GM18858 (cell line): ENCODE results near the gene SLC26A3.

Source experiments
- ATAC-seq: cut with Tn5 transposase; IDR thresholded peaks from one replicate; pipeline ENCODE4 v1.9.1; 2021; ENCODE audit not compliant: unreplicated experiment

Gene SLC26A3

GRCh38 chr7:107751113-107751512, 51.9 kb downstream of the SLC26A3 start:
- no peak for ATAC-seq

GRCh38 chr7:107746006-107746405, 57.0 kb downstream of the SLC26A3 start:
- no peak for ATAC-seq

DNA sequence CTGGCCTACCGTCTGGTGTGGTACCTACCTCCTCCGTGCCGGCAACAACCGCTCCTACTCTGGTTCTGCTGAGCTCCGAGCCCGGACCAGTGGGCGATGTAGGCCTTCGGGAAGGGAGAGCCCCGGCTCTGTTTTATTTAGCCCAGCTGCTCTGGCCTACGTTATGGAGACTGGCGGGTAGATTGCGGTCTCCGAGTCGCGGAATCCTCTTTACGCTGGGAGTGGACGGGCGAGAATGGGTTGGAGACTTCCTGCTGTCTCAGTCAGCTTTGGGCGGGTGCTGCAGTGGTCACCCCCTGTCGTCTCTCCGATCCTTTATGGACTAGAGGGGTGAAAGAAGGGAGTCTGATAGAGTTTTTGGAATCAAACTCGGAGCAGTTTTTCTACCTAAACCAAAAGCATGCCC, 58.7 kb downstream of the SLC26A3 start:
- ATAC-seq = peak; percentile 19

GRCh38 chr7:107743567-107744344, 59.3 kb downstream of the SLC26A3 start, which contains the start of gene CBLL1:
Gene CBLL1 (plus strand): TSS chr7:107744142. CDS start chr7:107744164, 22 bp downstream.
- ATAC-seq = peak; percentile 71

GRCh38 chr7:107742678-107743566, 60.1 kb downstream of the SLC26A3 start:
- peak; percentile 30 for ATAC-seq

DNA sequence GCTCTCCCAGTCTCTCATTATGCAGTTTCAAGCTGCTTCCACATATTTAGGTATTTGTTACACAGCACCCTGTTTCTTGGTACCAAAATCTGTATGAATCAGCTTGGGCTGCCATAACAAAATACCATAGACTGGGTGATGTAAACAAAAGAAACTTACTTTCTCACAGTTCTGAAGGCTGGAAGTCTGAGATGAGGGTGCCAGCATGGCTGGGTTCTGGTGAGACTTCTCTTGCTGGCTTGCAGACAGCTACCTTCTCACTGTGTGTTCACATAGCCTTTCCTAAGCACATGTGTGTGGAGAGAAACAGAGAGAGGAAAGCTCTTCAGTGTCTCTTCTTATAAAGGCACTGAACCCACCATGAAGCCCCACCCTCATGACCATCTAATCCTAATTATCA, 74.7 kb downstream of the SLC26A3 start:
- ATAC-seq = no peak

GRCh38 chr7:107726356-107727130, 76.5 kb downstream of the SLC26A3 start:
- ATAC-seq = no peak

DNA sequence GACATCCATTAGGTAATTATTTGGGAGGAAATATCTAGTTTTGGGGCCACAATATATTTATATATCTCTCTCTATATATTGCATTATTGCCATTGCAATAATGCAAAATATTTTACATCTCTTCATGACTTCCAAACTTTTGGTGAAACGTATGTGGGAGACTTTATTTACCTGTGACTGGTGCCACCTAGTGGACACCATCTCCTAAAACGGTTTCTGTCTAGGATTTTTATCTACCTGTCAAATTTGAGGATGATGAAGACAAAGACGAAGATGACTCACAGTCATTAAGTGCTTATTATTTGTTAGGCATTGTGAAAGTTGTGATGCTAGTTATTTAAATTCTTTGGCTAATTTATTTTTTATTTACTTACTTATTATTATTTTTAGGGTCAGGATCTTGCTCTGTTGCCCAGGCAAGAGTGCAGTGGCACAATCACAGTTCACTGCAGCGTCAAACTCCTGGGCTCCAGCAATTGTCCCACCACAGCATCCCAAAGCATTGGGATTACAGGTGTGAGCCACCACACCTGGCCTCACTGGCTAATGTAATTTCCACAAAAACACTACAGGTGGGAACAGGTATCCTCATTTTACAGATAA, 77.8 kb downstream of the SLC26A3 start:
- no peak for ATAC-seq

GRCh38 chr7:107723255-107723654, 79.8 kb downstream of the SLC26A3 start:
- no peak for ATAC-seq

GRCh38 chr7:107721286-107721685, 81.7 kb downstream of the SLC26A3 start:
- no peak for ATAC-seq

- no peak for ATAC-seq
Measured at GRCh38 chr7:107718456-107719193, 84.4 kb downstream of the SLC26A3 start.

- no peak for ATAC-seq
Measured at GRCh38 chr7:107715531-107715930, 87.5 kb downstream of the SLC26A3 start.
